GM23338 (cell line): ENCODE data around the gene SCGB1A1.

Experiments
- CTCF ChIP-seq, 2 experiments: fragments of 200-600 bp in 1 of 2; sonication (generic) in 1 of 2; conservative IDR thresholded peaks; 2 replicates each; pipeline versions ENCODE4 v1.5.1 to v1.6.1; 2016 to 2017; ENCODE audit warnings: antibody characterized with exemption in 2 of 2, low read depth in 2 of 2, mild to moderate bottlenecking in 2 of 2, moderate library complexity in 1 of 2
- EZH2 ChIP-seq: fragments of 200-600 bp; sonication (generic); IDR thresholded peaks from one replicate; pipeline ENCODE4 v1.8.0; 2017; ENCODE audit warnings: antibody characterized with exemption, mild to moderate bottlenecking, low read depth; ENCODE audit not compliant: unreplicated experiment
- POLR2AphosphoS5 ChIP-seq: IDR thresholded peaks from 2 replicates; pipeline ENCODE4 v1.6.1; 2016; ENCODE audit warnings: antibody characterized with exemption, low read depth
- REST ChIP-seq: IDR thresholded peaks from one replicate; pipeline ENCODE4 v1.6.1; 2018; ENCODE audit warnings: antibody characterized with exemption; ENCODE audit not compliant: unreplicated experiment

- TF ChIP-seq CTCF (conservative IDR thresholded peaks at IDR 0.05; ENCODE audit: low read depth in 2 of 2) (no peak), EZH2 (no peak), REST (no peak), POLR2AphosphoS5 (no peak)
Measured at GRCh38 chr11:62421996-62422395, 3.2 kb downstream of the SCGB1A1 start.
